HepG2 (cell line): ENCODE data around the gene CDC14A. TPM values are rescaled to one million over a fixed set of nuclear protein-coding genes. Genes with fewer than 3 reads are reported as not detected.

Source experiments
- ATAC-seq: fragments of 200-7000 bp; cut with Tn5 transposase; 3 replicates; pipeline ENCODE4 v1.9.1; 2020; ENCODE audit warnings: mild to moderate bottlenecking, moderate library complexity
- BruUV-seq: library from RNA; stranded (reverse); fragments of 400-500 nt; replicated peaks from 2 replicates; lab custom pipeline; 2021; lab: Mats Ljungman, UMichigan
- CTCF ChIA-PET: fragments of 300-600 bp; formaldehyde crosslinking; extraction: SDS; loops from one replicate; lab custom pipeline; 2021; ENCODE audit warnings: low total read pairs, inconsistent platforms, low intra/inter-chr PET ratio; lab: Yijun Ruan, JAX
- POLR2A ChIA-PET: fragments of 350-600 bp; sonication (Branson Sonifier 250); formaldehyde crosslinking; loops from one replicate; lab custom pipeline; 2020; ENCODE audit warnings: antibody characterized with exemption, inconsistent platforms; lab: Yijun Ruan, JAX
- DNase-seq: peaks from one replicate; pipeline ENCODE4 v3.0.0-alpha.2; 2015; ENCODE audit warnings: low spot score
- FAIRE-seq: peaks from 3 replicates; lab custom pipeline; 2011; peaks lifted over from hg19 to GRCh38; lab: Jason Lieb, UNC
- H2AFZ ChIP-seq: one replicate; pipeline ENCODE4 v1.6.1; 2011; ENCODE audit warnings: low read length, inconsistent platforms
- H3K27ac ChIP-seq: fragments of 300-600 bp; 3 replicates; pipeline ENCODE4 v1.8.0; 2011; ENCODE audit warnings: mixed run types, mild to moderate bottlenecking, mixed read lengths, low read length, inconsistent platforms; ENCODE audit not compliant: insufficient read depth; ENCODE audit errors: extremely low read length
- H3K27me3 ChIP-seq, 2 experiments: fragments of 200-600 bp in 1 of 2; 2 replicates in 1 of 2; 3 replicates in 1 of 2; pipeline versions ENCODE4 v1.6.0 to v1.8.0; 2011; ENCODE audit warnings: low read length in 2 of 2, mild to moderate bottlenecking in 2 of 2, moderate library complexity in 2 of 2, inconsistent platforms in 1 of 2; ENCODE audit not compliant: insufficient read depth in 2 of 2, control insufficient read depth in 1 of 2
- H3K36me3 ChIP-seq, 2 experiments: fragments of 200-600 bp in 1 of 2; replicated peaks in 1 of 2; 2 replicates in 1 of 2; 3 replicates in 1 of 2; pipeline versions ENCODE4 v1.5.1 to v1.8.0; 2011; ENCODE audit warnings: low read length in 2 of 2, inconsistent platforms in 1 of 2; ENCODE audit not compliant: insufficient read depth in 2 of 2, control insufficient read depth in 1 of 2
- H3K4me1 ChIP-seq: 2 replicates; pipeline ENCODE4 v1.5.1; 2012; ENCODE audit warnings: low read length, inconsistent platforms; ENCODE audit not compliant: insufficient read depth
- H3K4me2 ChIP-seq: 2 replicates; pipeline ENCODE4 v1.6.0; 2011; ENCODE audit warnings: low read depth, low read length, inconsistent platforms
- H3K4me3 ChIP-seq, 3 experiments: fragments of 200-600 bp in 1 of 3; sonication (generic), shearing (Covaris generic) in 1 of 3; replicated peaks in 1 of 3; 2 replicates each; pipeline ENCODE4 v1.5.1; 2011 to 2016; ENCODE audit warnings: low read length in 3 of 3, inconsistent platforms in 2 of 3, low read depth in 2 of 3, mild to moderate bottlenecking in 2 of 3, control low read depth in 1 of 3, mixed read lengths in 1 of 3; ENCODE audit not compliant: insufficient read depth in 1 of 3
- H3K79me2 ChIP-seq: one replicate; pipeline ENCODE4 v1.6.1; 2011; ENCODE audit warnings: low read length, inconsistent platforms; ENCODE audit not compliant: insufficient read depth
- H3K9ac ChIP-seq: 2 replicates; pipeline ENCODE4 v1.6.0; 2011; ENCODE audit warnings: mild to moderate bottlenecking, low read depth, low read length, inconsistent platforms; ENCODE audit not compliant: insufficient read depth
- H3K9me3 ChIP-seq: 2 replicates; pipeline ENCODE4 v1.5.1; 2012; ENCODE audit warnings: mild to moderate bottlenecking, low read length
- H4K20me1 ChIP-seq: 2 replicates; pipeline ENCODE4 v1.6.0; 2011; ENCODE audit warnings: inconsistent platforms, mild to moderate bottlenecking, low read length, moderate library complexity; ENCODE audit not compliant: insufficient read depth
- HMGXB4 ChIP-seq, 2 experiments: sonication (generic) in 1 of 2; formaldehyde crosslinking in 1 of 2; IDR thresholded peaks; 2 replicates each; pipeline versions ENCODE4 v1.4.0 to v1.6.1; 2018 to 2020; ENCODE audit warnings: missing genetic modification reagents in 2 of 2, borderline replicate concordance in 1 of 2, low read depth in 1 of 2, mild to moderate bottlenecking in 1 of 2, missing biosample characterization in 1 of 2
- HNRNPLL ChIP-seq: fragments of 200-400 bp; formaldehyde crosslinking; IDR thresholded peaks from 2 replicates; pipeline ENCODE4 v1.6.1; 2017; ENCODE audit warnings: mild to moderate bottlenecking, low read depth, low read length; ENCODE audit not compliant: poor library complexity, severe bottlenecking
- KDM4B ChIP-seq: sonication (generic); formaldehyde crosslinking; IDR thresholded peaks from 2 replicates; pipeline ENCODE4 v1.4.0; 2020; ENCODE audit warnings: missing genetic modification reagents
- PHF5A ChIP-seq: IDR thresholded peaks from one replicate; pipeline ENCODE4 v1.6.1; 2018; ENCODE audit warnings: low read depth, missing genetic modification reagents; ENCODE audit not compliant: unreplicated experiment
- SCMH1 ChIP-seq: sonication (generic); formaldehyde crosslinking; IDR thresholded peaks from 2 replicates; pipeline ENCODE4 v1.9.0; 2021; ENCODE audit warnings: missing genetic modification reagents, mild to moderate bottlenecking, borderline replicate concordance
- STAG1 ChIP-seq: sonication (generic); formaldehyde crosslinking; IDR thresholded peaks from 2 replicates; pipeline ENCODE4 v1.4.0; 2020; ENCODE audit warnings: missing genetic modification reagents
- YEATS2 ChIP-seq: sonication (generic); formaldehyde crosslinking; IDR thresholded peaks from 2 replicates; pipeline ENCODE4 v1.4.0; 2020; ENCODE audit warnings: missing genetic modification reagents, borderline replicate concordance
- ZFP41 ChIP-seq: sonication (generic); formaldehyde crosslinking; IDR thresholded peaks from 2 replicates; pipeline ENCODE4 v1.4.0; 2020; ENCODE audit warnings: mild to moderate bottlenecking, missing genetic modification reagents, borderline replicate concordance
- ZNF619 ChIP-seq: sonication (generic); formaldehyde crosslinking; IDR thresholded peaks from 2 replicates; pipeline ENCODE4 v1.4.0; 2020; ENCODE audit warnings: mild to moderate bottlenecking, missing genetic modification reagents
- ZNF781 ChIP-seq: sonication (generic); formaldehyde crosslinking; IDR thresholded peaks from 2 replicates; pipeline ENCODE4 v1.5.1; 2020; ENCODE audit warnings: borderline replicate concordance, mild to moderate bottlenecking, missing genetic modification reagents; ENCODE audit errors: not compliant biosample characterization
- WGBS: methylation state at CpG from one replicate; pipeline ENCODE4 v1.1.6; 2017; ENCODE audit warnings: low lambda C conversion rate; 5-methylcytosine and 5-hydroxymethylcytosine counted together
- in situ Hi-C: cut with HindIII; loops from 2 replicates; pipeline ENCODE4 v1.10.0; 2017; ENCODE audit warnings: low pct_unique_long_range_greater_than_20kb; ENCODE audit not compliant: extremely low pct_ligation_motif_present
- intact Hi-C: fragments of 100-400 bp; cut with micrococcal nuclease; formaldehyde crosslinking; loops from one replicate; pipeline ENCODE4 v1.10.0; 2022; ENCODE audit not compliant: unreplicated experiment
- polyA plus RNA-seq, 8 experiments: library from polyadenylated mRNA; depleted of rRNA in 3 of 8; stranded (reverse) in 7 of 8; unstranded in 1 of 8; fragments of >200 nt; fragmentation: Illumina TruSeq in 4 of 8; extraction: Trizol in 4 of 8; gene quantifications; 2 replicates each; pipeline versions ENCODE4 v1.2.1 to v1.2.3, GENCODE V29; 2011 to 2016; ENCODE audit warnings: low read depth in 4 of 8, missing spikeins in 1 of 8, mixed read lengths in 1 of 8; ENCODE audit not compliant: insufficient read depth in 1 of 8
- total RNA-seq, 5 experiments: library from RNA; depleted of rRNA; stranded (reverse); fragments of >200 nt; fragmentation: Illumina TruSeq; extraction: Trizol; gene quantifications; 2 replicates each; pipeline ENCODE4 v1.2.3, GENCODE V29; 2016; ENCODE audit warnings: low read depth in 1 of 5

Gene CDC14A
- total and polyA plus RNA-seq, 2 of the 13 experiments (the other 11 are each of a cell fraction or from before 2014, with no cell fraction given): 2.8 to 4.9 TPM

- ChIA-PET POLR2A (no interaction called here), CTCF (no interaction called here)
- H3K79me2 ChIP-seq: no peaks in the 10 kb centered on the region
- DNase-seq (peak; percentile 2), ATAC-seq (no peak), FAIRE-seq (no peak)
- H3K27ac ChIP-seq: no peak overlapping the region
- no peaks in the 10 kb centered on the region for H3K4me1 ChIP-seq
- no peaks in the 10 kb centered on the region for H4K20me1 ChIP-seq
- H2AFZ ChIP-seq: no peak overlapping the region
- 73% methylated on average over 4 of the region's 4 CpGs for whole genome bisulfite sequencing
- no peaks in the 10 kb centered on the region for H3K27me3 ChIP-seq
- no peak overlapping the region for H3K9ac ChIP-seq
- BruUV-seq: no TSS peak
- no peaks in the 10 kb centered on the region for H3K36me3 ChIP-seq
- H3K9me3 ChIP-seq: no peaks in the 10 kb centered on the region
- no peak overlapping the region for H3K4me2 ChIP-seq
- in situ Hi-C loops: no loop called here
- TF ChIP-seq HNRNPLL: no peak
- no peak for TF ChIP-seq PHF5A (CRISPR knock-in tag)
- no peak for TF ChIP-seq ZFP41 (CRISPR knock-in tag)
- TF ChIP-seq SCMH1 (CRISPR knock-in tag): no peak
- no peak for TF ChIP-seq ZNF619 (CRISPR knock-in tag)
- TF ChIP-seq ZNF781 (CRISPR knock-in tag): no peak
- TF ChIP-seq KDM4B: no peak
- TF ChIP-seq STAG1 (CRISPR knock-in tag): no peak
- TF ChIP-seq YEATS2 (CRISPR knock-in tag): no peak
- no peak for TF ChIP-seq HMGXB4 (CRISPR knock-in tag; IDR thresholded peaks at IDR 0.05; ENCODE audit: borderline replicate concordance in 1 of 2, low read depth in 1 of 2)
- TF ChIP-seq, all 625 proteins: peak for 0
- intact Hi-C loops: no loop called here
- no peak overlapping the region for H3K4me3 ChIP-seq
Measured at GRCh38 chr1:100440075-100440809, 87.9 kb downstream of the CDC14A start.
